ENCODE data around the gene AK9.
"Not testable (repeated sequence)": the region's sequence is repeated elsewhere in the genome, so short reads cannot be mapped to it uniquely, and the experiment has no call there.

The AK9 gene

GRCh38 chr6:109471105-109471810, 219.7 kb downstream of the AK9 start:
- Histone ChIP-seq H3K4me3 (no peak overlapping the region), H3K27ac (no peak overlapping the region)

- H3K27ac ChIP-seq = no peak overlapping the region
These were observed 221.3 kb downstream of the AK9 start for GRCh38 chr6:109469591-109470189.

GRCh38 chr6:109467696-109468095, 223.3 kb downstream of the AK9 start:
- H3K27ac ChIP-seq = no peak overlapping the region
- H3K4me3 ChIP-seq = no peak overlapping the region

More at GRCh38 chr6:109469591-109470189, 221.3 kb downstream of the AK9 start:
- no peak overlapping the region for H3K4me3 ChIP-seq

GRCh38 chr6:109466212-109466923, 224.6 kb downstream of the AK9 start:
- Histone ChIP-seq H3K4me3 (no peak overlapping the region), H3K27ac (no peak overlapping the region)

GRCh38 chr6:109465772-109466171, 225.2 kb downstream of the AK9 start:
- H3K4me3 ChIP-seq = no peak overlapping the region

DNA sequence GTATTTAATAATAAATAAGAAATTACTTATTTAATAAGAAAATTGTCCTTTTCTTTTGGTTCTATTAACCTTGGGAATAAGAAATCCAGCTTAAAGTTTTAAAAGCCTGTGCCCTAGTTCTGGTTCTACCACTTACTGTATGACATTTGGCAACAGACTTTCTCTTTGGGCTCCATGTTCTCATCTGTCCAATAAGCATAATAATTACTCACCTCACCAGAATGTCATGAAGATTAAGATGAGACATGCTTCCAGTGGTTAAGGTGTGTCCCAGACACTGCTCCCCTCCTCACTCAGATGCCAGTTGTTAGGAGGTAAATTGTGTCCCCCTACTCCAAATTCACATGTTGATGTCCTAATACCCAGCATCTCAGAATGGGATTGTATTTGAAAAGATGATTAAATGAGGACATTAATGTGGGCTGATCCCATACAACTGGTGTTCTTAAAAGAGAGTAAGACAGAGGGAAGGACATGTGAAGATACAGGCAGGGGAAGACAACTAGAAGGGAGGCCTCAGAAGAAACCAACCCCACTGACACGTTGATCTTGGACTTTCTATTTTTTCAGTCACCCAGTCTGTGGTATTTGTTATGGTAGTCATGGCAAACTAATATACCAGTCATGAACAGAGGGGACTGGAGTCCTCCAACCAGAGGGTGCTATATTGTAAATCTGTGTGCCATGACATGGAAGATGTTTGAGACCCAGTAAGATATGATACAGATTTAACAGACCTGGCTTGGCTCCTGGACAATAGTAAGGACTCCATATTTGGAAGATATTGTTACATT, 229.1 kb downstream of the AK9 start:
- no peak overlapping the region for H3K4me3 ChIP-seq
- H3K27ac ChIP-seq = peak overlapping the region in 5 of 21 experiments; percentile 38 to 60 (median 45)

More at GRCh38 chr6:109465772-109466171, 225.2 kb downstream of the AK9 start:
- no peak overlapping the region for H3K27ac ChIP-seq

- H3K27ac ChIP-seq = peak overlapping the region in 3 of 21 experiments; percentile 38 to 98 (median 40)
- H3K4me3 ChIP-seq = not testable (repeated sequence)
These were observed 229.8 kb downstream of the AK9 start for GRCh38 chr6:109461205-109461604.

- Histone ChIP-seq H3K27ac (peak overlapping the region in 4 of 21 experiments; percentile 6 to 98 (median 32)), H3K4me3 (no peak overlapping the region)
These were observed 230.7 kb downstream of the AK9 start for GRCh38 chr6:109460161-109460829.

- Histone ChIP-seq H3K27ac (peak overlapping the region in 12 of 21 experiments; percentile 6 to 98 (median 42)), H3K4me3 (no peak overlapping the region)
These were observed 232.0 kb downstream of the AK9 start for GRCh38 chr6:109458774-109459531.

GRCh38 chr6:109457562-109457996, 233.4 kb downstream of the AK9 start:
- Histone ChIP-seq H3K4me3 (no peak overlapping the region), H3K27ac (peak overlapping the region in 17 of 21 experiments; percentile 16 to 98 (median 89))

GRCh38 chr6:109456710-109457561, 234.1 kb downstream of the AK9 start:
- Histone ChIP-seq H3K27ac (peak overlapping the region in 20 of 21 experiments; percentile 81 to 98 (median 90)), H3K4me3 (peak overlapping the region in 6 of 7 experiments; percentile 49 to 73 (median 68))

DNA sequence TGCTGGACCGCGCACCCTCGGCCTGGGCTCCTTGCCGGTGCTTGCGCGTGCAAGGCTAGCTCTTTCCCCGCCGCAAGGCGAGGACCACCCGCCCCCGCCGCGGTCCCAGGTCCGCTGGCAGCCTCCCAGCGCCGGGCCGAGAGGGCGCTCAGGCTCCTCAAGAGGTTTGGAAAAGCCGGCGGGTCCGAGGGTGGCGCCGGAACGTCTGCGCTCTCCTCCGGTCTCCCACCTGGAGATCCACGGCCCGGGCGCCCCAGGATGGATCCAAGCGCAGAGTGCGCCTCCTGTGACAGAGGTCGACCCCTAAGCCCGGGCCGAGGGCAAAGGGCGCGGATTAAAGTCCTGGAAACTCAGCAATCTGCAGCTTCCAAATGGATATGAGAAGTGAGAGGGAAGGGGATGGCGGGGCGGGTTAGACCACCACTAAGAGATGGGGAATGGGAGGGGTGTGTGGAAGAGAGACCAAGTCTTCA, 234.9 kb downstream of the AK9 start:
- H3K27ac ChIP-seq = peak overlapping the region in 20 of 21 experiments; percentile 81 to 98 (median 90)
- peak overlapping the region; percentile 49 to 77 (median 71) for H3K4me3 ChIP-seq

GRCh38 chr6:109455437-109456110, 235.4 kb downstream of the AK9 start, which contains the start of gene MICAL1:
Gene MICAL1 (minus strand): TSS chr6:109455772. CDS start chr6:109454196, 1,576 bp downstream.
- Histone ChIP-seq H3K4me3 (peak within 1 kb of the TSS; percentile 49 to 77 (median 71)), H3K27ac (peak within 1 kb of the TSS; percentile 52 to 98 (median 89))

- peak overlapping the region; percentile 49 to 77 (median 71) for H3K4me3 ChIP-seq
- H3K27ac ChIP-seq = peak overlapping the region; percentile 52 to 98 (median 89)
These were observed 236.2 kb downstream of the AK9 start for GRCh38 chr6:109454496-109455436.

All from skin epidermis (tissue), 12 donors.